GM21447 (cell line): ENCODE results near the gene FAM185A.
A peak's percentile ranks its signal among the peaks of the same experiment; 100 is the strongest.
"Not testable (repeated sequence)": the region's sequence is repeated elsewhere in the genome, so short reads cannot be mapped to it uniquely, and the experiment has no call there.

Source experiments
- ATAC-seq: cut with Tn5 transposase; IDR thresholded peaks from one replicate; pipeline ENCODE4 v1.9.1; 2021; ENCODE audit not compliant: unreplicated experiment

FAM185A gene

DNA sequence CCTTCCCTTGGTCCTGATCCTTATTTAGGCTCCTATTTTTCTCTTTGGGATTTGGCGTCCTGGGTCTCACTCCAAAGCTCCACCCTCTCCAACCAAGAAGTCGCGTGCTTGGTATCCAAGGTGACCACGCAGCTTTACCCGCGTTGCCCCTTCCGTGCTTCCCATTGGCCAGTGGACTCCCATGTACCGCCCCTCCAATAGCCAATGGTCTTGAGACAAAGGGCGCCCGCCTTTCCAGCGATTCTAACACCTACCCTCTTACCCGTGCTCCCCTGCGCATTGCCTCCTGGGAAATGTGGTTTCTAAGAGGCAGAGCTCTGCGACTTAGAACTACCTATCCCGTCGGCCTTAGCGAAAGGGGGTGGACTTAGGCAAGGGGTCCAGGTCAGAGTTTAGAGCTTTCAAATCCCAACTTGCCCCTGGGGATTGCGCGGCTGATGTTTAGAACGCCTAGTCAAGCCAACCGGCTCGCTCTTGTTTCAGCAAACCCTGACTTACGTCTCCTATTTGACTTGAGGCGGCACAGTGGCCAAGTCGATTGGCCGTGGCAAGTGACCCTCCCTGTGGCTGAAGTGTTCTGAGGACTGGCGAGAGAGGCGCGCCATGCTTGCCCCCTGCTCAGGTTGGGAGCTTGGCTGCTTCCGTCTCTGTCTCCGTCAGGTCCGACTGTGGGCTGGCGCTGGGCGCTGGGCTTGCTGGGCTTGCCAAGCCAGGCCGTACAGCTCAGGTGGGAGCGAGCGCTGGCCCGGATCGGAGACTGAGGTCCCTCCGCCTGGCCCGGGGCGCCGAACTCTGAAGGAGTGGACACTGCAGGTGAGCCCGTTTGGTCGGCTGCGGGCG is at the start of gene FAM185A:
FAM185A (plus strand) TSS at position 395 of the 840 bp plus-strand sequence; CDS start at position 604, 209 bp downstream.
- ATAC-seq = peak; percentile 99

DNA sequence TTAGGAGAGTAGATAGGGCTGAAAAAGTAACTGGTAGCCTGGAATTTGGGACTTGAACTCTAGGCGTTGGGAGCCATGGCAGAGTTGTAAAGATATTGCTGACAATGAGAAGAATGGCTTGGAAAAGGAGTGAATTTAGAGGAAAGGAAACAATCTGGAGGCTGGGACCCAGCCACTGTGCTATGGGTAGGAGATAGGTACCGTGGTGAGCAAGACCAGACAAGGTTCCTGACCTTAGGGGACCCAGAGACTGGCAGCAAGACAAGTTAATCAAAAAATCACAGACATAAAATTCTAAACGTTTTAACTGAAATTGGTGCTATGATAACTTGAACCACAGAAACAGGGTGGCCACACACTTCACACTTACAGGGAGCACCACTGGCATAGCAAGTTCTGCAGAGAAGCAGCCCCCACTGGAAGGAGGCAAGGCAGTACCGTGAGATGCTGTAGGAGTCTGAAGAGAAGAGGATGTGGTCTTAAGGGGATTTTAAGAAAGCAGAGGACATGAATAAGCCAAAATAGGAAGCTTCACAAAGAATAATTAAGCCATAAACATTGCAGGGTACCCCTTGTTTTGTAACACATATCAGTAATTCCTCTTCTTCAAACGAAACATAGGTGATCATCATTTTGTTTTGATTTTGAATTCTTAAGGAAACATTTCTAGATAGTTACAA is 35.6 kb upstream of the FAM185A start:
- ATAC-seq = peak; percentile 82

DNA sequence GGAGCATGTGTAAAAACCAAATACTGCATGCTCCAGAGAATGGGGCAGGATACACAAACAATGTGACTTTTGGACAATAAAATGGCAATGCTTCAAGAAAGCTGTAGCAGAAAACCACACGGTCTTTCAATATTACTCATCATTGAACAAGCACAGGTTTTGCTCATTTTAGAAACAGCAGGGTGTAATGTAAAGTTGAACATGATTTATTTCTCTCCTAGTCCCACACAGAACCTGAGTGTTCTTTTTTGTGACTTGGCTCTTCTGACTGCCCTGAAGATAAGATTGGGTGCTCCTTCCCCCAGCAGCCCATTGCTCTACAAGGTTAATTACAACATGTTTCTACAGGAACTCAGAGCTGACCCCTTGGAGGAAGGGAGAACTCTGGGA is 35.1 kb upstream of the FAM185A start:
- peak; percentile 77 for ATAC-seq

DNA sequence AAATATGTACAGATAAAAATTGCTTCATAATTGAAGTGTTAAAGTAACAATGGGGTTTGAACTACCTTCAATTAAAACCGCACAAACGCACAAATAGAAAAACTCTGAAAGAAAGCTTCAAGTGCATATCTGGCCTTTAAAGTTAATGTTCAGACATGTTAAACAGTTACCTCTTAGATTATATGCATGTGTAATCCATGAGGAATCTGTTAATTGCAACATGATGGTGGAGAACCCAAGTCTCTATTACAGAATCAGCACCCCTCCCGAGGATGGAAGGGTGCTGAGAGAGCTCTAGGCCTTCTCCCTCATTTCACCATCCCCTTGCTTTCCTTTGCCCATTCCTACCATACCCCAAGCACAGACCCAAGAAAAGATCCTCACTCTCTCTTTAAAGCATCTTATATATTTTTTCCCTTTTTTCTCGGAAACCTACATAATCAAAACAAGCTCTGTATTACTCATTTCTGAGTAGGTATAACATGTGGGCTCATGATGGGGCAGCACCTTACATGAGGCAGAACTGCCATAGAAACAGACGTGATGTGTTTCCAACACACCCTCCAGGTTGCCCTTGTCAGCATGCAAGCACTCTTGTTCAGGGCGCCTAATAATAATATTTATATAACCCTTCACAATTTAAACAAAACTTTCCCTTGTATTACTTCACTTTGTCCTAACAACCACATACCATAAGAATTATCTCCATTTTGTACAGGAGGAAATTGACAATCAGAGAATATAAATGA is 33.9 kb upstream of the FAM185A start:
- ATAC-seq = not testable (repeated sequence)

DNA sequence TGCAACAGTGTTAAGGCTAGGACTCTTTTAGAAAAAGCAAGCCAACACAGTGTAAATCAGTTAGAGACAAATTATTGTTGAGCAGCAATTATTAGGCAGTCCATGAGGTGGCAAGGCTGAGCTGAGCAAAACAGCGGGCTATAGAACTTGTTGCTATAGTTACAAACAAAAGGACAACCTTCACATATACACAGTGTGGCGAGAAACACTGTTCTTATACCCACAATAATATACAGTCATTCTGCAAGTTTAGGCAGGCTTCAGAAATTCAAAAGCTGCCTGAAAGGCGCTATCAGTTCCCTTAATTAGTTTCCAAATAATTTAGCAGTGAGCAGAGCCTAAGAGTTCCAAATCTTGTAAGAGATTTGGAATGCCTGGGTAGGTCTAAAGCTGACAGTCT is 33.1 kb upstream of the FAM185A start:
- ATAC-seq = not testable (repeated sequence)

DNA sequence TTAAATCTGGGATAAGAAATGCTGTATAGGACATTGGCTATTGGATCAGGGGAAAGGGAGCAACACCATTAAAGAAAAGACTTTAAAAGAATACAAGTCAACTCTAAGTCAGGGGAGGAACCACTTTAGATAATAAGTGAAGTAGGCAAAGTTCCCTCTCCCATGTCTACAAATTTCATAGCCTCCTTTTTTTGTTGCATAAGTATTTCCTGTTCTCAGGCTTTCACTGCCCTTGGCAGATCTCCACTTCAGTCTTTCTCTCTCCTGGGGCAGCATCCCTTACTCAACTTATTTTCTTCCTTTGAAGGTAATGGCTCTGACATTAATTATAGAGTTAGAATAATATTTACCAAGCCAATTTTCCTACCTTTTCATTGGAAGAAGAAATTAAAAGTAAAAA is 30.3 kb upstream of the FAM185A start:
- not testable (repeated sequence) for ATAC-seq

DNA sequence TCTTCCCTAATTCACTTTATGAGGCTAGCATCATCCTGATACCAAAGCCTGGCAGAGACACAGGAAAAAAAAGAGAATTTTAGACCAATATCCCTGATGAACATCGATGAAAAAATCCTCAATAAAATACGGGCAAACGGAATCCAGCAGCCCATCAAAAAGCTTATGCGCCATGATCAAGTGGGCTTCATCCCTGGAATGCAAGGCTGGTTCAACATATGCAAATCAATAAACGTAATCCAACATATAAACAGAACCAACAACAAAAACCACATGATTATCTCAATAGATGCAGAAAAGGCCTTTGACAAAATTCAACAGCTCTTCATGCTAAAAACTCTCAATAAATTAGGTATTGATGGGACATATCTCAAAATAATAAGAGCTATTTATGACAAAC is 22.6 kb upstream of the FAM185A start:
- ATAC-seq = not testable (repeated sequence)

DNA sequence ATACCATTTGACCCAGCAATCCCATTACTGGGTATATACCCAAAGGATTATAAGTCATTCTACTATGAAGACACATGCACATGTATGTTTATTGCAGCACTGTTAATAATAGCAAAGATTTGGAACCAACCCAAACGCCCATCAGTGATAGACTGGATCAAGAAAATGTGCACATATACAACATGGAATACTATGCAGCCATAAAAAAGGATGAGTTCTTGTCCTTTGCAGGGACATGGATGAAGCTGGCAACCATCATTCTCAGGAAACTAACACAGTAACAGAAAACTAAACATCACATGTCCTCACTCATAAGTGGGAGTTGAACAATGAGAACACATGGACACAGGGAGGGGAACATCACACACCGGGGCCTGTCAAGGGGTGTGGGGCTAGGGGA is 19.1 kb upstream of the FAM185A start:
- not testable (repeated sequence) for ATAC-seq

DNA sequence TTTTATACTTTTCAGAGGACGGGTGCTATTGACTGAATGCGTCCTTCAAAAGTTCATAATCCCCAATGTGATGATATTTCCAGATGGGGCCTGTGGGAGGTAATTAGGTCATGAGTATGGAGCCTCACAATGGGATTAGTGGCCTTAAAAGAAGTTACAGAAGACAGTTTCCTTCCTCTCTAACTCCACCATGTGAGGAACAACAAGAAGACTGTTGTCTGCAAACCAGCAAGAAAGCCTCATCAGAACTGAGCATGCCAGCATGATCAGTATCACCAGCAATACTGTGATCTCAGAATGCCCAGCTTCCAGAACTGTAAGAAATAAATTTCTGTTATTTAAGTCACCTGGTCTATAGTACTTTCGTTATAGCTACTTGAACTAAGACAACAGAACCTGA is 18.4 kb upstream of the FAM185A start:
- ATAC-seq = not testable (repeated sequence)

DNA sequence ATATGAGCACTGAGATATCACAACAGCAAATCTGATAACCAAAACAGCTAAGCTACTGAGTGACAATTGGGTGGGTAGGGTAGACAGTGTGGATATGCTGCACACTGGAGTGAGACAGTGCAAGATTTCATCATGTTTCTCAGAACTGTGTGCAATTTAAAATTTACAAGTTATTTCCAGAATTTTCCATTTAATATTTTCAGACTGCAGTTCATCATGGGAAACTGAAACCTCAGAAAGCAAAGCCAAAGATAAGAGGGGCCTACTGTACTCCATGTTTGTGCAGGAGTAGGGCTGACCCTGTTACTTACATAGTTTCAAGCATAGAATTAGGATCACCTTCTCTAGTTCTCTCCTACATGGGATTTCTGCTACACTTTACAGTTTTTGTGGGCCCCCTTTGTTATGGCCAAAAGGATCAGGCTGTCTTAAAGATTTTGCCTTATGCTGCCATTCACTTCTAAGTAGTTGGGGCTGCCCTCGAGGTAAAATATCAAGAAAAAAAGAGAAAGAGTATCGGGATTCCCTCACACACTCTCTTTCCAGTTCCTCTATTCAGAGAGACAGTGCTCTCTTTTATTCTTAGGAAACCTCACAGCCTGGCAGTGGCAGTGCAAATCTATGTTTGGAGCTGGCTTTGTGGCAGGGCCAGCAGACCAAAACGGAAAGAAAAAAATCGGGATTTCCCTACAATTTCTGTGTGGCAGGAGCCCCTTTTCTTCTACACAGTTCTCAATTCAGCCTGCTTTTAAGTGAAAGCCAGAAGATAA is 6.6 kb upstream of the FAM185A start:
- ATAC-seq = not testable (repeated sequence)

DNA sequence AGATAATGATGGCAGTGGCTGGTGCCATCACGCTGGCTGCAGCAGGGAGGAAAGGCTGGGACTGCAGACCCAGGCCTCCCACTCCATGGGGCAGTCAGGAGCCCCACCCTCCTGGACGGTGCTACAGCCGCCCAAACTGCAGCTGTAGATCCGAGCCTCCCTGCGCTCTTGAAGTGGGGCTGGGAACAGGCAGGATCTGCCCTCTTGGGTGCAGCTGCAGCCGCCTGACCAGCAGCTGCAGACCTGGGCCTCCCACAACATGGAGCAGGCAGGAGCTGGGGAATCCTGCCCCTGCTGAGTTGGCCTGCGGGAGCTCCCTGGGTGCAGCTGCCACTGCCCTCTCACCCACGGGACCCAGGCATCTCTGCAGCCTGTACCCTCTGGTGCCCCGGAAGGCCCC is 4.9 kb upstream of the FAM185A start:
- not testable (repeated sequence) for ATAC-seq

DNA sequence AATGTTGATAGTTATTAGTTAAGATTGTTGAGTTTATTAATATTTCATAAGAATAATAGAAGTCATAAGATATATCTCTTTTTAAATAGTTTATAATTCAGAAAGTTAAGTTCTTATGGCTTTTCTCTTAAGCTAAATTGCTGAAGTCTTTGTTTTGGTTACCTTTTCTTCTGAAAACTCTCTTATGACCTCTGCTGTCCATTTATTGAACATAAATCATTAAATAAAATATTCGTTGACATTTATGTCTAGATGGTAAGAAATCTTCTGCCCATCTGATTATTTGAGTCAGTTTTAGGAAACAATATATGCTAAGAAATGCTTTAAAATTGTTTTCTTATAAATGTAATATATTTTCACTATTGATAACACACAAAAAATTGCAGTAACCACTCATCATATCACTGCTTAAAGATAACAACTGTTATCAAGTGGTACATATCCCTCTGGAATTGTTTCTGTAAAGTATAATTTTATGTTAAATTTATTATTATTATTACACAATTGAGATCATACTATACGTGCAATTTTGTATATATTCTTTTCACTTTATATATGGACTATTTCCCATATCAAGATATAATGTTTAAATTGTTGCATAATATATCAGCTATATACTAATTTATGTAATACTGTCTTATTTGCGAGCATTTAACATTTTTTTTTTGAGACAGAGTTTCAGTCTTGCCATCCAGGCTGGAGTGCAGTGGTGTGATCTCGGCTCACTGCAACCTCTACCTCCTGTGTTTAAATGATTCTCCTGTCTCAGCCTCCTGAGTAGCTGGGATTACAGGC is 3.1 kb upstream of the FAM185A start:
- ATAC-seq = not testable (repeated sequence)

DNA sequence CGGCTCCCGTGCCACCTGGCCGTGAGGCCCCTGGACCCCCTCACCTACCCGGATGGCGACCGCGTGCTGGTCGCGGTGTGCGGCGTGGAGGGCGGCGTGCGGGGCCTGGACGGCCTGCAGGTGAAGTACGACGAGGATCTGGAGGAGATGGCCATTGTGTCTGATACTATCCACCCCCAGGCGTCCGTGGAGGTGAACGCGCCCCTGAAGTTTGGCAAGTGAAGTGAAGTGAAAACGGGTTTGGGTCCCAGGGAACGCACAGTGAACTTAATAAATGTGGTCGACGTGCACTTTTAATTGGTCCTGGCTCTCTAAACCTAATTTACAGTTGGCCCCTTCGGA is 617 bp downstream of the FAM185A start:
- ATAC-seq = not testable (repeated sequence)

DNA sequence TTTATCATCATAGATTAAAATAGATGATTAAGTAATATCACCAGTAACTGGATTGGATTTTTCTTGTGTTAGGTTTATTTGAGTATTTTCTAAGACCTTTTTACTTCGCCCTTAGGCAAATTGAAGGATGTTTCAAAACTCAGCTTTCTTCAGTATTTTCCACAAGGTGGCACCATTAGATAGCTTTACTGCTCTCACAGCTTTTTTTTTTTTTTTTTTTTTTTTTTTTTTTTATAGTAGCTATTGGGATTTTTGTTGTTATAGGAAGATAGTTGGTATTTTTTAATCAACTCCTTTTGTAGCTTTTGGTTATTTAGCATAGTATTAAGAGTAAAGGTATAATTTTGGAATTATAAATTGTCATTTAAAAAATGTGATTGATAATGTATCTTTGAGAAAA is 9.4 kb downstream of the FAM185A start:
- not testable (repeated sequence) for ATAC-seq

DNA sequence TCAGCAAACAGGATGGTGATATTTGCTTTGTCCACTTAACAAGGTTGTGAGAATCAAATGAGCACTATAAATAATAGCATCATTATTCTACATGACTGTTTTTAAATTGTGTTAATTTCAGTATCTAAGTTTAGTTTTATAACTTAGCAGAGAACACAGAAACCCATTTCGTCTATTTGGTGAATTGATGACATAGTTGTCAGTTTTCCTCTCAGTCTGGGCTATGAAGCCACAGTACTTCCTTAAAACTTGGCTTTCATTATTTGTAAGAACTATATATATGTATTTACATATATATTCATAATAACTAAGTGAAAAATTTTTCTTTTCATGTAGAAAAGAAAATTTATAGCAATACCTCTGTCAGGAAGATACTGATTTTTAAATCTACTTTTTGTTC is 11.1 kb downstream of the FAM185A start:
- ATAC-seq = not testable (repeated sequence)

DNA sequence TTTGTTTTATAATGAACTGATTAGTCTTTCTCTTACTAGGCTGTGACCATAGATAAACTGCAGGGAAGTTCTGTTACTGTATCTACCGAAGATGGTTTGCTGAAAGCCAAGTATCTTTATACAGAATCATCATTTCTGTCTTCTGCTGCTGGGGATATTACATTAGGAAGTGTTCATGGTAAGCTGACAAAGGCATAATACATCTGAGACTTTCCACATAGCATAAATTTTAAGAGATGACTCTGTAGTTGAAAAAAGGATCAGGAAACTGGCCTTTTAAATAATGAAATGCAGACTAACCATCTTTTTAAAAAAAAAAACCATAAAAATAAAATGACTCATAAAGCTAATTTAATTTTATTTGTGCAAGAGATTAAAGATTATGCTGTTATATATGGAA is 12.4 kb downstream of the FAM185A start:
- not testable (repeated sequence) for ATAC-seq

DNA sequence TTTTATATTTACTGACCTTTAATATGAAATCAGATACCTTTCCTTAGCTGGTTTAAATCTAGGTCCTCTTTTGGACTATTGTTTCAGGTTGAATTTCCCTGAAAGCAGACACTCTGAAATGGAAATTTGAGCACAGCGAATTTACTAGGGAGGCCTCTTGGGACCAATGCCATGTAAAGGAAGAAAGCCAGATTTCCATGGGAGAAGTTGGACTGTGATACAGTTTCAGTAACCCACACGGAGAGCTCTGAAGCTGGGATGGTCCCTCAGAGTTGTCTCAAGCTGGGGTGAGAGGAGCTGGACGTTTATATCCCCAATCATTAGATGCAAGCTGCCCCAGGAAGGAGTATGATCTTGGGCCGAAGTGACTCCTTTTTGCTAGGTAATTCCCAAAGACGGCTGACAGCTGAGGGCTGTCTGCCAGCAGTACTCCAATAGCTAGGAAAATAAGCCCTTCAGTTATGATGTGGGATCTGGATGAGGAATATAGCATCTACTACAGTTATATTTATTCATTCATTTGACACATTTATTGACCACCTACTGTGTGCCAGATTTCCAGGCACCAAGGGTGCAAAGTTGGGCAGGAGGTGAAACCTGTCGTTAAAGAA is 14.6 kb downstream of the FAM185A start:
- not testable (repeated sequence) for ATAC-seq

DNA sequence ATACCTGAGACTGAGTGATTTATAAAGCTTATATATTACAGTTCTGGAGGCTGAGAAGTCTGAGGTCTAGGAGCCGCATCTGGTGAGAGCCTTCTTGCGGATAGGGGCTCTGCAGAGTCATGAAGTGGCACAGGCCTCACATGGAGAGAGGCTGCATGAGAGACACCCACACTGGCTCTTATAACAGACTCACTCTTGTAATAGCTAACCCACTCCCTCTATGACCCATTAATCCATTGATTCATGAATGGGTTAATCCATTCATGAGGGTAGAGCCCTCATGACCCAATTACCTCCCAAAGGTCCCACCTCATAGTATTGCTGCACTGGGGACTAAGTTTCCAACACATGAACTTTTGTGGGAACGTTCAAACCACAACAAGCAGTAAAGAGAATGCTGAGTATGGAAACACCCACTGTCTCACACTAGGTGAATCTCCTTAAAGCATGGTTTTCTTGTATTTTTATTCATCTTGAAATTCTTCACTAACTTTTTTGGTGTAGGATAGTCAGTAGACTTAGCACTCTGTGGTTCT is 20.9 kb downstream of the FAM185A start:
- ATAC-seq = not testable (repeated sequence)

DNA sequence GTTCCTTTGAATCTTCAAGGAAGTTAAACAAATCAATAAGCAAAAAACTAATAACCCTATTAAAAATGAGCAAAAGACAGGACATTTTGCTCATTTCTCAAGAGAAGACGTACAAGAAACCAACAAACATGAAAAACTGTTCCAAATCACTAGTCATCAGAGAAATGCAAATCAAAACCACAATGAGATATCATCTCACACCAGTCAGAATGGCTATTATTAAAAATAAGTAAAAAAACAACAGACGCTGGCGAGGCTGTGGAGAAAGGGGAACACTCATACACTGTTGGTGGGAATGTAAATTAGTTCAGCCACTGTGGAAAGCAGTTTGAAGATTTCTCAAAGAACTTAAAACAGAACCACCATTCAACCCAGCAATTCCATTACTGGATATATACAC is 21.7 kb downstream of the FAM185A start:
- ATAC-seq = not testable (repeated sequence)
